Rectal smooth muscle tissue (tissue), 1 donor: ENCODE results near the gene SERAC1.
"Not testable (repeated sequence)": the region's sequence is repeated elsewhere in the genome, so short reads cannot be mapped to it uniquely, and the experiment has no call there.

Experiments used
- H3K27ac ChIP-seq: one replicate; pipeline ENCODE4 v1.7.0; 2013; ENCODE audit warnings: low read depth, low read length, inconsistent platforms
- H3K27me3 ChIP-seq: one replicate; pipeline ENCODE4 v1.7.0; 2013; ENCODE audit warnings: low read length; ENCODE audit not compliant: control insufficient read depth, insufficient read depth
- H3K36me3 ChIP-seq: one replicate; pipeline ENCODE4 v1.7.0; 2013; ENCODE audit warnings: low read length; ENCODE audit not compliant: control insufficient read depth, insufficient read depth
- H3K4me1 ChIP-seq: one replicate; pipeline ENCODE4 v1.7.0; 2013; ENCODE audit warnings: low read length; ENCODE audit not compliant: control insufficient read depth, insufficient read depth
- H3K4me3 ChIP-seq: one replicate; pipeline ENCODE4 v1.7.0; 2013; ENCODE audit warnings: low read length
- H3K9ac ChIP-seq: one replicate; pipeline ENCODE4 v1.7.0; 2013; ENCODE audit warnings: low read length

SERAC1 gene

DNA sequence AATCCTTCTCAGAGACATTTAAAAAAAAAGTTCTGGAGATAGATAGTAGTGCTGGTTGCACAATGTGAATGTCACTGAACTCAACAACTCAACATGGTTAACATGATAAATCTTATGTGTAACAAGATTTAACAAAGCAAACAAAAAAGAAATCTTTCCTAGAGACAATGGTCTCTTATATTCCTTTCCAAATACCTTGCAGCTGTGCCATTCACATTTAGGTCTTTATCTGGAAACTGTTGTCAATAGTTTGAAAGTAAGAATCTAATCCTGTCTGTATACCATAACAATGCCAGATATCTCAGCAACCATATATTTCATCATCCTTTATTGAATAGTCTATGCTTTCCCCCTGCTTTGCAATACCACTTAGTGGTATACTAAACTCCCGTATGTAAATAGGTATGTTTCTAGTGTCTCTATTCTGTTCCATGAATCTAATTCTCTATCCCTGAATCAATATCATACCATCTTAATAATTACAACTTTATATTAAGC, 2.1 kb downstream of the SERAC1 start:
- no peak overlapping the region for H3K4me3 ChIP-seq
- H3K9ac ChIP-seq = no peak overlapping the region
- H3K36me3 ChIP-seq = peaks cover 2% of the 10 kb centered on the region
- H3K4me1 ChIP-seq = no peaks in the 10 kb centered on the region
- no peaks in the 10 kb centered on the region for H3K27me3 ChIP-seq
- H3K27ac ChIP-seq = no peak overlapping the region

DNA sequence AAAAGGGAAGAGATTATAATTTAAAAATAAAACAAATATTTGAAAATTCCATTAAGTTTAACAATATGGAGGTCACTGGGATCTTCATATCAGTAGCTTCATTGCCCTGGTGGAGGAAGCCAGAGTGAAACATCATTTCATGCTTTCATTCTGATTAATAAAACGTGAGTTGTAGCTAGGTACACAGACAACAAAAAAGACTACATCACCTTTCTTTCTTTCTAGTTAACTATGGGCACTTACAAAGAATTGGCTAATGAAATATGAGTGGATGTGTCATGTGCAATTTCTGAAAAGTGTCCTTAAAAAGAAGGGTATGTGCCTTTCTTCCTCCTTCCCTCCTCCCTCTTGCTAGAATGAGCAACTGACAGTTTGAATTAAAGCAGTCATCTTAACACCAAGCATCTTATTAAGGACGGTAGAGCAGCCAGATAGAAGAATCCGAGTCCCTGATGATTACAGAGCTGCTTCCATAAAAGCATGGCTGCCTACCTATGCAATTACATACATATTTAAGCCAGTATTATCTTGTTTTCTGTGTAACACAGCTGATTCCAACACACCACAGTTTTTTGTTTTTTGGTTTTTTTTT, 3.4 kb downstream of the SERAC1 start:
- H3K4me3 ChIP-seq = no peak overlapping the region
- H3K27ac ChIP-seq = no peak overlapping the region
- no peak overlapping the region for H3K9ac ChIP-seq
- H3K36me3 ChIP-seq = peaks cover 2% of the 10 kb centered on the region
- no peaks in the 10 kb centered on the region for H3K4me1 ChIP-seq
- no peaks in the 10 kb centered on the region for H3K27me3 ChIP-seq

DNA sequence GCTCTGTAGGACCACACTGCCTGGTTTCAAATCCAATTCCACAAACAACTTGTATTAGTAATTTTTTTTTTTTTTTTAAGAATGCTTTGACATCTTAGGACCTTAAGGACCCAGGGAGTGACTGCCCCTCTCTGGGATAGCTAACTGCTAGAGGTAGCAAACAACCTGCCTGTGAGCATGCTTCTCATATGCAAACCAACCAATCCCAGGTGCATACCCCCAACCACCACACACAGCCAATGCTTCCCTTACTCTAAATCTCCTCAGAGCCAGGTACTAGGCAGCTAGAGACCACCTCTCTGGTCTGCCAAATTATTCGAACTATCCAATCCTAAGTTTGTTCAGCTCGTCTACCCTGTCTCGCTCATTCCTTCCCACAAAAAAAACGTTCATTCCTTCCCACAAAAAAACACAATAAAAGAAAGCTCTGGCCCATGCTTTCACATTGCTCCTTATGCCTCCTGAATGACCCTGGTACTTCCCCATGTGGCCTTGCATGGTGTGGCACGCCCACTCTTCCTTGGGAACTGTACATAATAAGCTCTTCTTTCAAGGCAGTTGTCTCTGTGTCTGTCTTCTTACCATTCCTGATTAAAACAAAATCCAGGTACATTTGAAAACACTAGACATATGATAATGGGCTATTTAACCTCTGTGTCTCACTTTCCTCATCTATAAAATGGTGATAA, 6.4 kb downstream of the SERAC1 start:
- no peak overlapping the region for H3K9ac ChIP-seq
- H3K36me3 ChIP-seq = no peaks in the 10 kb centered on the region
- no peak overlapping the region for H3K4me3 ChIP-seq
- H3K27ac ChIP-seq = no peak overlapping the region
- H3K4me1 ChIP-seq = no peaks in the 10 kb centered on the region
- H3K27me3 ChIP-seq = no peaks in the 10 kb centered on the region

DNA sequence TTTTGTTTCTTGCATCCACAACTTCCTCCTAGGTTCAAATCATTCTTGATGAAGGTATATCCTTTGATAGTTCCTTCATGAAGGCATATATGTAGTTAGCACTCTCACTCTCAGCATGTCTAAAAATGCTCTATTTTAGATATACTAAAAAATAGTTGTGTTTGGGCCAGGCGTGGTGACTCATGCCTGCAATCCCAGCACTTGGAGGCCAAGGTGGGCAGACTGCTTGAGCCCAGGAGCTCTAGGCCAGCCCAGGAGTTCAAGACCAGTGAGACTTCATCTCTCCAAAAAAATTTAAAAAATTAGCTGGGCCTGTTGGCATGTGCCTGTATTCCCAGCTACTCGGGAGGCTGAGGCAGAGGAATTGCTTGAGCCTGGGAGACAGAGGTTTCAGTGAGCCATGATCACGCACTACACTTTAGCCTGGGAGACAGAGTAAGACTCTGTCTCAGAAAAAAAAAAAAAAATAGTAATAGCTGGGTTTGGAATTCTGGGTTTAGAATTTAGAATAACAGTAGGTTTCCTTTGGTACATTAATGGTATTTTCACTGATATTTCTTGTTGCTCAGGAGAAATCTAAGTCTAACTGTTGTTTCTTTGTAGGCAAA, 7.0 kb downstream of the SERAC1 start:
- no peak overlapping the region for H3K4me3 ChIP-seq
- no peaks in the 10 kb centered on the region for H3K27me3 ChIP-seq
- H3K4me1 ChIP-seq = no peaks in the 10 kb centered on the region
- no peak overlapping the region for H3K9ac ChIP-seq
- H3K36me3 ChIP-seq = no peaks in the 10 kb centered on the region
- no peak overlapping the region for H3K27ac ChIP-seq

DNA sequence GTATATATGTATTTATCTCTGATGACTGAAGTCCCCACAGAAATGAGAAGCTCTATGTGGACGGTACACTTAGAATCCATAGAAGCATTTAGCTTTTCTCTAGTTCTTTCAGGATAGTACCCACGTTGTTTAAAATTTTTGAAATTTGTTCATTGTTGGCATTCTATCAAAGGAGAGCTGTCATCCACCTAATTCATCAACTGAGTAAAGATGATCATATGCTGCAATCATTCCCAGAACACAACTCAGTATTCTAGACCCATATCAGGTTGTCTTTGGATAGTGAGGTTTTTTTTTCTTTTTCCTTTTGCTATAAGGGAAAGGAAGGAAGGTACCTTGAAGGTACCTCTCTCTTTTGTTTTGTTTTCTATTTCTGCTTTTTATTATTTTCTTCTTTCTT, 9.3 kb downstream of the SERAC1 start:
- H3K27ac ChIP-seq = no peak overlapping the region
- H3K9ac ChIP-seq = no peak overlapping the region
- no peak overlapping the region for H3K4me3 ChIP-seq
- no peaks in the 10 kb centered on the region for H3K27me3 ChIP-seq
- no peaks in the 10 kb centered on the region for H3K4me1 ChIP-seq
- no peaks in the 10 kb centered on the region for H3K36me3 ChIP-seq

DNA sequence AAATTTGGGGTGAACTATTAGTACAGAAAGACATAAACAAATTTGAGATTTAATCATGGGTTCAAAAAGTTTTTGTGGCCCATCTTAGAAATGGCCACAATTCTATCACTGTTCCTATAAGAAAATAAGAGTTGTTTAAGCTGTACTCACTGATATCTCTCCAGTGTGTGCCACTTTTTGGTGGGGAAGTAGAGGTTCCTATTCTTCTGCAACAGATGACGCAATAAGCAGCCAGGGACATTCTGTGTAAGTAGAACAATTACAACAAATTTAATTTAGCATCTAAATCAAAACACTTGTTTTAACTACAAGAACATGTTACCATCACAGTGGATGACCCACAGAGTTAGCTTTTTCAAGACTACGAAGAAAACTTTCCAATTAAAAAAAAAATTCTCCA, 9.9 kb downstream of the SERAC1 start:
- H3K4me3 ChIP-seq = no peak overlapping the region
- H3K9ac ChIP-seq = no peak overlapping the region
- no peaks in the 10 kb centered on the region for H3K27me3 ChIP-seq
- no peaks in the 10 kb centered on the region for H3K4me1 ChIP-seq
- H3K36me3 ChIP-seq = no peaks in the 10 kb centered on the region
- H3K27ac ChIP-seq = no peak overlapping the region

DNA sequence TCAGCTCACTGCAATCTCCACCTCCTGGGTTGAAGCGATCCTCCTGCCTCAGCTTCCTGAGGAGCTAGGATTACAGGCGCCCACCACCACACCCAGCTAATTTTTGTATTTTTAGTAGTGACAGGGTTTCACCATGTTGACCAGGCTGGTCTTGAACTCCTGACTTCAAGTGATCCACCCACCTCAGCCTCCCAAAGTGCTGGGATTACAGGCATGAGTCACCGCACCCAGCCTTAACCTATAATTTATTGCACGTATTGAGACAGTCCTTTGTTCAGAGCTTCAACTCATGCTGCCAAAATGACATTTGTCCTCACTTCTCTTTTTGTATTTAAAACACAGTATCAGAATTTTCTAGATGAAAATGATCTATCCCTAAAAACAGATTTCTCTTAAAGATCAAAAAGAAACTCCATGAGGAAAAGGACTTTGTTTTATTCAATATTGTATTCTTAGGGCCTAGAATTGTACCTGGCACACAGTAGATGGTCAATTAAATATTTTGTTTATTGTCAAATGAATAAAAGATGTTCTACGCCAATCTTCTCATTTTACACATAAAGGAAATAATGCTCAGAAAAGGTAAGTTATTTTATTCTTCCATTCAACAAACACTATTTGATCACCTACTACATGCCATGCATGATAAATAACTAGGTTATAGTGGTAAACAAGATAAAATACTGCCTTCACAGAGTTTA, 10.8 kb downstream of the SERAC1 start:
- no peaks in the 10 kb centered on the region for H3K27me3 ChIP-seq
- H3K36me3 ChIP-seq = no peaks in the 10 kb centered on the region
- H3K9ac ChIP-seq = no peak overlapping the region
- H3K4me3 ChIP-seq = no peak overlapping the region
- H3K27ac ChIP-seq = no peak overlapping the region
- H3K4me1 ChIP-seq = no peaks in the 10 kb centered on the region

DNA sequence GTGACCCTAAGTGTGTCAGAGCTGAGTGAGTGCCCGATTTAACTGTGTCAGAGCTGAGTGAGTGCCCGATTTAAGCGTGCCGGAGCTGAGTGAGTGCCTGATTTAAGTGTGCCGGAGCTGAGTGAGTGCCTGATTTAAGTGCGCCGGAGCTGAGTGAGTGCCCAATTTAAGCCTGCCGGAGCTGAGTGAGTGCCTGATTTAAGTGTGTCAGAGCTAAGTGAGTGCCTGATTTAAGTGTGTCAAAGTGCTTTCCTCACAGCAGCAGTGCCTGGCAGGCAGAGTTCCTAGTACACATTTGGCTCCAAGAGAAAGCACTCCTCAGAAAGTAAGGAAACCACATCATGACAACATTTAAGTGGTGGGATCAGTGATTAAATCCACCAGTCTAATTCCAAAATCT, 13.2 kb downstream of the SERAC1 start:
- no peak overlapping the region for H3K27ac ChIP-seq
- H3K9ac ChIP-seq = no peak overlapping the region
- H3K27me3 ChIP-seq = no peaks in the 10 kb centered on the region
- no peak overlapping the region for H3K4me3 ChIP-seq
- H3K4me1 ChIP-seq = no peaks in the 10 kb centered on the region
- H3K36me3 ChIP-seq = no peaks in the 10 kb centered on the region

DNA sequence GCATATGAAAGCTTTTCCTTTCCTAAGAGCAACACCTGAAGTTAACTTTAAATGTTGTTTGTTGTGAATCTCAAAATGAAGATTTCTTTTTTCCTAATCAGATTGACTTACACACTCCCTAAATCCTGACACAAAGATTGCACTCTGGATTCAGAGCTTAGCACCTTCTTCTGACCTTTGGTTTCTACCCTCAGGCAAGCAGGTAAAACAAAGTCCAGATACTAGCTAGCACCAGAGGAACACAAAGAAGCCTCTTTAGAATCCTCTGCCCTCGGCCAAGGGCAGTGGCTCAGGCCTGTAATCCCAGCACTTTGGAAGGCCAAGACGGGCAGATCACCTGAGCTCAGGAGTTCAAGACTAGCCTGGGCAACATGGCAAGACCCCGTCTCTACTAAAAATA, 14.5 kb downstream of the SERAC1 start:
- no peak overlapping the region for H3K27ac ChIP-seq
- no peaks in the 10 kb centered on the region for H3K27me3 ChIP-seq
- H3K9ac ChIP-seq = no peak overlapping the region
- H3K36me3 ChIP-seq = no peaks in the 10 kb centered on the region
- H3K4me3 ChIP-seq = no peak overlapping the region
- no peaks in the 10 kb centered on the region for H3K4me1 ChIP-seq

DNA sequence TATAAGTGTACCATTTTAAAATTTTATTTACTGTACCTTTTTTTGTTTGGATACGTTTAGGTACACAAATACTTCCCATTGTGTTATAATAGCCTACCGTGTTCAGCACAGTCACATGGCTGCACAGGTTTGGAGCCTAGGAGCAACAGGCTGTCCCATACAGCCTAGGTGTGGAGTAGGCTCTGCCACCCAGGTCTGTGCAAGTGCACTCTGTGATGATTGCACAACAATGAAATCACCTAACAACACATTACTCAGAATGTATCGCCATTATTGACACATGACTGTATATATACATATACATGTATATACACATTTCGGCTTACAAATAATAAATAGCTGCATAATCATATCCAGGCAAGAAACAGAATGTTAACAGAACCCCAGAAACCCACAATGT, 15.4 kb downstream of the SERAC1 start:
- H3K36me3 ChIP-seq = no peaks in the 10 kb centered on the region

DNA sequence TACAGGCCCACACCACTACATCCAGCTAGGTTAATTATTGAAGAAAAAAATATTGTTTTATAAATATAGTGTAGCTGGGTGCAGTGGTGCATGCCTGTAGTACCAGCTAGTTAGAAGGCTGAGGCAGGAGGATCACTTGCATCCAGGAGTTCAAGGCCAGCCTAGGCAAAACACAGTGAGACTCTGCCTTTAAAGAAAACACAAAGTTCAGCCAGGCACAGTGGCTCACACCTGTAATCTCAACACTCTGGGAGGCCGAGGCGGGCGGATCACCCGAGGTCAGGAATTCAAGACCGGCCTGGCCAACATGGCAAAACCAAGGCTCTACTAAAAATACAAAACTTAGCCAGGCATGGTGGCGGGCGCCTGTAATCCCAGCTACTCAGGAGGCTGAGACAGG, 16.0 kb downstream of the SERAC1 start:
- H3K27ac ChIP-seq, H3K36me3 ChIP-seq, H3K4me3 ChIP-seq, H3K27me3 ChIP-seq, H3K4me1 ChIP-seq, H3K9ac ChIP-seq: not testable (repeated sequence)

More for the DNA sequence above, 15.4 kb downstream of the SERAC1 start:
- H3K9ac ChIP-seq = no peak overlapping the region
- H3K27ac ChIP-seq = no peak overlapping the region
- no peak overlapping the region for H3K4me3 ChIP-seq
- H3K4me1 ChIP-seq = no peaks in the 10 kb centered on the region
- no peaks in the 10 kb centered on the region for H3K27me3 ChIP-seq

DNA sequence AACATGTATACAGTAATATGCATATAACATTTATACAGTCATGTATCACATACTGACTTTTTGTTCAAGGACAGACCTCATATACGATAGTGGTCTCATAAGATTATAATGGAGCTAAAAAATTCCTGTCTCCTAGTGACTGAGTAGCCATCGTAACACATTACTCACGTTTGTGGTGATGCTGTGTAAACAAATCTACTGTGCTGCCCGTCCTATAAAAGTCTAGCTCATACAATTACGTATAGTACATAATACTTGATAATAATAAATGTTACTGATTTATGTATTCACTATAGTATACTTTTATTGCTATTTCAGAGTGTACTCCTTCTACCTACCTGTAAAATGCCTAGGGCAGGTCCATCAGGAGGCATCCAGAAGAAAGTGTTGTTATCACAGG, 17.4 kb downstream of the SERAC1 start:
- Histone ChIP-seq H3K36me3 (no peaks in the 10 kb centered on the region), H3K9ac (no peak overlapping the region), H3K4me3 (no peak overlapping the region), H3K27me3 (no peaks in the 10 kb centered on the region), H3K27ac (no peak overlapping the region), H3K4me1 (no peaks in the 10 kb centered on the region)
